ENCODE results near the gene TOLLIP.

TOLLIP gene

GRCh38 chr11:1291295-1292017 lies 18.0 kb downstream of the TOLLIP start:
- no peaks in the 10 kb centered on the region for H3K9me3 ChIP-seq (ENCODE audit: control insufficient read depth, low read length)
- H3K4me1 ChIP-seq (ENCODE audit: control insufficient read depth, insufficient read depth, low read length, poor library complexity, severe bottlenecking) = no peaks in the 10 kb centered on the region
- no peak overlapping the region for H3K4me3 ChIP-seq (ENCODE audit: insufficient read depth, low read depth, low read length, poor library complexity, severe bottlenecking)
- DNase-seq = no peak
- H3K27me3 ChIP-seq (replicated peaks; ENCODE audit: control insufficient read depth, insufficient read depth, low read length, poor library complexity, severe bottlenecking) = no peaks in the 10 kb centered on the region
- H3K27ac ChIP-seq (ENCODE audit: insufficient read depth, low read length, poor library complexity, severe bottlenecking) = no peak overlapping the region
- H3K36me3 ChIP-seq (ENCODE audit: control insufficient read depth, insufficient read depth, low read length) = peaks cover 46% of the 10 kb centered on the region

- Histone ChIP-seq H3K9me3 (ENCODE audit: control insufficient read depth, low read length) (no peaks in the 10 kb centered on the region), H3K36me3 (ENCODE audit: control insufficient read depth, insufficient read depth, low read length) (peaks cover 54% of the 10 kb centered on the region), H3K27ac (ENCODE audit: insufficient read depth, low read length, poor library complexity, severe bottlenecking) (no peak overlapping the region), H3K4me1 (ENCODE audit: control insufficient read depth, insufficient read depth, low read length, poor library complexity, severe bottlenecking) (no peaks in the 10 kb centered on the region), H3K4me3 (ENCODE audit: insufficient read depth, low read depth, low read length, poor library complexity, severe bottlenecking) (no peak overlapping the region), H3K27me3 (replicated peaks; ENCODE audit: control insufficient read depth, insufficient read depth, low read length, poor library complexity, severe bottlenecking) (no peaks in the 10 kb centered on the region)
- DNase-seq = no peak
These were observed 19.1 kb downstream of the TOLLIP start for GRCh38 chr11:1290052-1291040.

GRCh38 chr11:1289211-1289935 lies 20.1 kb downstream of the TOLLIP start:
- Histone ChIP-seq H3K4me3 (ENCODE audit: insufficient read depth, low read depth, low read length, poor library complexity, severe bottlenecking) (no peak overlapping the region), H3K27ac (ENCODE audit: insufficient read depth, low read length, poor library complexity, severe bottlenecking) (no peak overlapping the region), H3K4me1 (ENCODE audit: control insufficient read depth, insufficient read depth, low read length, poor library complexity, severe bottlenecking) (no peaks in the 10 kb centered on the region), H3K9me3 (ENCODE audit: control insufficient read depth, low read length) (no peaks in the 10 kb centered on the region), H3K27me3 (replicated peaks; ENCODE audit: control insufficient read depth, insufficient read depth, low read length, poor library complexity, severe bottlenecking) (no peaks in the 10 kb centered on the region), H3K36me3 (ENCODE audit: control insufficient read depth, insufficient read depth, low read length) (peaks cover 60% of the 10 kb centered on the region)
- no peak for DNase-seq

- H3K36me3 ChIP-seq (ENCODE audit: control insufficient read depth, insufficient read depth, low read length) = peaks cover 62% of the 10 kb centered on the region
- no peak for DNase-seq
- no peaks in the 10 kb centered on the region for H3K9me3 ChIP-seq (ENCODE audit: control insufficient read depth, low read length)
- no peak overlapping the region for H3K4me3 ChIP-seq (ENCODE audit: insufficient read depth, low read depth, low read length, poor library complexity, severe bottlenecking)
- no peak overlapping the region for H3K27ac ChIP-seq (ENCODE audit: insufficient read depth, low read length, poor library complexity, severe bottlenecking)
- H3K4me1 ChIP-seq (ENCODE audit: control insufficient read depth, insufficient read depth, low read length, poor library complexity, severe bottlenecking) = no peaks in the 10 kb centered on the region
- no peaks in the 10 kb centered on the region for H3K27me3 ChIP-seq (replicated peaks; ENCODE audit: control insufficient read depth, insufficient read depth, low read length, poor library complexity, severe bottlenecking)
These were observed 20.8 kb downstream of the TOLLIP start for GRCh38 chr11:1288426-1289151.

- DNase-seq = no peak
- no peaks in the 10 kb centered on the region for H3K9me3 ChIP-seq (ENCODE audit: control insufficient read depth, low read length)
- no peaks in the 10 kb centered on the region for H3K4me1 ChIP-seq (ENCODE audit: control insufficient read depth, insufficient read depth, low read length, poor library complexity, severe bottlenecking)
- no peaks in the 10 kb centered on the region for H3K27me3 ChIP-seq (replicated peaks; ENCODE audit: control insufficient read depth, insufficient read depth, low read length, poor library complexity, severe bottlenecking)
- no peak overlapping the region for H3K27ac ChIP-seq (ENCODE audit: insufficient read depth, low read length, poor library complexity, severe bottlenecking)
- no peak overlapping the region for H3K4me3 ChIP-seq (ENCODE audit: insufficient read depth, low read depth, low read length, poor library complexity, severe bottlenecking)
- H3K36me3 ChIP-seq (ENCODE audit: control insufficient read depth, insufficient read depth, low read length) = peaks cover 62% of the 10 kb centered on the region
These were observed 21.5 kb downstream of the TOLLIP start for GRCh38 chr11:1287928-1288327.

GRCh38 chr11:1285876-1286275 lies 23.6 kb downstream of the TOLLIP start:
- Histone ChIP-seq H3K27me3 (replicated peaks; ENCODE audit: control insufficient read depth, insufficient read depth, low read length, poor library complexity, severe bottlenecking) (no peaks in the 10 kb centered on the region), H3K27ac (ENCODE audit: insufficient read depth, low read length, poor library complexity, severe bottlenecking) (no peak overlapping the region), H3K4me1 (ENCODE audit: control insufficient read depth, insufficient read depth, low read length, poor library complexity, severe bottlenecking) (no peaks in the 10 kb centered on the region), H3K36me3 (ENCODE audit: control insufficient read depth, insufficient read depth, low read length) (peaks cover 70% of the 10 kb centered on the region), H3K4me3 (ENCODE audit: insufficient read depth, low read depth, low read length, poor library complexity, severe bottlenecking) (no peak overlapping the region), H3K9me3 (ENCODE audit: control insufficient read depth, low read length) (no peaks in the 10 kb centered on the region)
- no peak for DNase-seq

- H3K27ac ChIP-seq (ENCODE audit: insufficient read depth, low read length, poor library complexity, severe bottlenecking) = no peak overlapping the region
- DNase-seq = no peak
- H3K4me3 ChIP-seq (ENCODE audit: insufficient read depth, low read depth, low read length, poor library complexity, severe bottlenecking) = no peak overlapping the region
- H3K36me3 ChIP-seq (ENCODE audit: control insufficient read depth, insufficient read depth, low read length) = peaks cover 70% of the 10 kb centered on the region
- H3K4me1 ChIP-seq (ENCODE audit: control insufficient read depth, insufficient read depth, low read length, poor library complexity, severe bottlenecking) = no peaks in the 10 kb centered on the region
- H3K27me3 ChIP-seq (replicated peaks; ENCODE audit: control insufficient read depth, insufficient read depth, low read length, poor library complexity, severe bottlenecking) = no peaks in the 10 kb centered on the region
- no peaks in the 10 kb centered on the region for H3K9me3 ChIP-seq (ENCODE audit: control insufficient read depth, low read length)
These were observed 24.1 kb downstream of the TOLLIP start for GRCh38 chr11:1285316-1285744.

GRCh38 chr11:1283906-1284305 lies 25.5 kb downstream of the TOLLIP start:
- H3K4me1 ChIP-seq (ENCODE audit: control insufficient read depth, insufficient read depth, low read length, poor library complexity, severe bottlenecking) = no peaks in the 10 kb centered on the region
- H3K27ac ChIP-seq (ENCODE audit: insufficient read depth, low read length, poor library complexity, severe bottlenecking) = no peak overlapping the region
- no peaks in the 10 kb centered on the region for H3K9me3 ChIP-seq (ENCODE audit: control insufficient read depth, low read length)
- no peaks in the 10 kb centered on the region for H3K27me3 ChIP-seq (replicated peaks; ENCODE audit: control insufficient read depth, insufficient read depth, low read length, poor library complexity, severe bottlenecking)
- peaks cover 63% of the 10 kb centered on the region for H3K36me3 ChIP-seq (ENCODE audit: control insufficient read depth, insufficient read depth, low read length)
- H3K4me3 ChIP-seq (ENCODE audit: insufficient read depth, low read depth, low read length, poor library complexity, severe bottlenecking) = no peak overlapping the region
- DNase-seq = no peak

GRCh38 chr11:1283091-1283511 lies 26.3 kb downstream of the TOLLIP start:
- no peaks in the 10 kb centered on the region for H3K27me3 ChIP-seq (replicated peaks; ENCODE audit: control insufficient read depth, insufficient read depth, low read length, poor library complexity, severe bottlenecking)
- H3K9me3 ChIP-seq (ENCODE audit: control insufficient read depth, low read length) = no peaks in the 10 kb centered on the region
- H3K27ac ChIP-seq (ENCODE audit: insufficient read depth, low read length, poor library complexity, severe bottlenecking) = no peak overlapping the region
- H3K4me3 ChIP-seq (ENCODE audit: insufficient read depth, low read depth, low read length, poor library complexity, severe bottlenecking) = no peak overlapping the region
- DNase-seq = no peak
- peaks cover 58% of the 10 kb centered on the region for H3K36me3 ChIP-seq (ENCODE audit: control insufficient read depth, insufficient read depth, low read length)
- no peaks in the 10 kb centered on the region for H3K4me1 ChIP-seq (ENCODE audit: control insufficient read depth, insufficient read depth, low read length, poor library complexity, severe bottlenecking)
